ENCODE data around the gene CEMP1. TPM values are rescaled to one million over a fixed set of nuclear protein-coding genes. Genes with fewer than 3 reads are reported as not detected.
"Not testable (repeated sequence)": the region's sequence is repeated elsewhere in the genome, so short reads cannot be mapped to it uniquely, and the experiment has no call there.

The CEMP1 gene
- total RNA-seq, 2 donors from 2014 or later: not detected

- DNase-seq (ENCODE audit: low spot score); intact Hi-C loops (cut with DNase I): not testable (repeated sequence)
Observed at GRCh38 chr16:2539192-2539844, 8.1 kb upstream of the CEMP1 start.

DNA sequence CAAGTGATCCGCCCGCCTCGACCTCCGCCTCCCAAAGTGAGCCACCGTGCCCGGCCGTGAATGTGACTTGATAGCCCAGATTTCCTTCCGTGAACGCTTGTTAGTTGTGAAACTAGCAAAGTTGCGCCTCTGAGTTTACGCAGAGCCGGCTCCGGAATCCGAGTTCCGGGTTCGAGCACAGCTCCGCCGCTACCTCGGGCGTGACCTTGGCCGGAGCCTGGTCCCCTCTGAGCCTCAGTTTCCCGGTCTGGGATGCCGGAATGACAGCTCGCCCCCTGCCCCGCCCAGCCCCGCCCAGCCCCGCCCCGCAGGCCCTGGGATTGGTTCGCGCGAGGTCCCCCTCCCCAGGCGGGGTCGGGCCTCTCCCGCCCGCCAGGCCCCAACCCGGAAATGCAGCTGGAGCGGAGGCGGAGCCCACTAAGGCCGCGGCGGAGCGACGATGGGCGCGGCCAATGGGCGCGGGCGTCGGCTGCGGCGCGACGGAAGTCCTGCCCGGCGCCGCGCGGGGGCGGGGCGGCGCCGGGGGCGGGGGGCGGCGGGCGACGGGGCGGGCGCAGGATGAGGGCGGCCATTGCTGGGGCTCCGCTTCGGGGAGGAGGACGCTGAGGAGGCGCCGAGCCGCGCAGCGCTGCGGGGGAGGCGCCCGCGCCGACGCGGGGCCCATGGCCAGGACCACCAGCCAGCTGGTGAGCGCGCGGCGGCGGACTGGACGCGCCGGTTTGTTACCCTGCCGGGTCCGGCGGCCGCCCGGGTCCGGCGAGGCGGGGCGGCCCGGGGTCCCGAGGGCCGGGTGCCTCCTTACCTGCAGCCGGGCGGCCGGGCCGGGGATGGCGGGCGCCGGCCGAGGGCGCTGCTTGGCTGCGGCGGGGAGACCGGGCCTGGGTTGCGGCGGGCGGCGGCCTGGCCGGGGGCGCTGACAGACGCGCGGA is 6.5 kb upstream of the CEMP1 start, which contains the start of gene PDPK1:
Gene PDPK1, plus strand, starts transcription at position 571 of the 929 bp plus-strand sequence. Its CDS starts 92 bp downstream, at position 663.
- peak; percentile 98 for DNase-seq (ENCODE audit: low spot score)
- intact Hi-C loops (cut with DNase I): no loop called here

DNA sequence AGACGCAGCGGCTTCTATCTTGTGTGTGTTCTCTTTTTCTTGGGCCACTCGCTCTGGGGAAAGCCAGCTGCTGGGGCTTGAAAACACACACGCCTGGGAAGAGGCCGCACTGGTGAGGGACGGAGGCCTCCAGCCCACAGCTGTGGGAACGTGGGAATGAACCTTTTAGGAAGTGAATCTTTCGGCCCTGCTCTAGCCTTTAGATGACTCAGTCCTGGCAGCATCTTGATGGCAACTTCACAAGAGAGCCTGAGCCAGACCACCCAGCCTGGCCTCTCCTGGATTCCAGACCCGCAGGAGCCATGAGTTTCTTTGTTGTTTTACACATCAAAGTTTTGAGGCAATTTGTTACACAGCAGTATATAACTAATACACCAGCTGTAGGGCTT is 4.4 kb upstream of the CEMP1 start:
- intact Hi-C loops (cut with DNase I): no loop called here
- peak; percentile 86 for DNase-seq (ENCODE audit: low spot score)

DNA sequence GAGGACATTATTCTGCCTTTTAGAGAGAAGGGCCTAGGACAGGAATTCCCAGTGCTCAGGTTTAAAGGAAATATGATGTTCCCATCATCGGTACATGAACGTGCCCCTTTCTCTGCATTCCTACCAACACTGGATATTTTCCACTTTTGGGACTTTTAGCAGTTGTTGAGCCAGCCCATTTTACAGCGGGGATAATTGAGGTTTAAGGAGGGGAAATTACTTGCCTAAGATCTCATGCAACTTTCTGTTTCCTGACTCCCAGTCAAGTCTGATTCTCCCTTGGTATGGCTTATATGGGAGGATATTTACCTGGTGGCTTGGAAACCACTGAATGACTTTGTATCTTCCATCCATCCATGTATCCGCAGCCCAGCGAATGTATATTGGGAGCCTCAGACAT is 3.1 kb upstream of the CEMP1 start:
- DNase-seq (ENCODE audit: low spot score); intact Hi-C loops (cut with DNase I): not testable (repeated sequence)

- no peak for DNase-seq (ENCODE audit: low spot score)
- intact Hi-C loops (cut with DNase I): no loop called here
Observed at GRCh38 chr16:2533912-2534311, 2.7 kb upstream of the CEMP1 start.

- intact Hi-C loops (cut with DNase I): not testable (repeated sequence)
Observed at GRCh38 chr16:2533142-2533755, 2.0 kb upstream of the CEMP1 start.

GRCh38 chr16:2532494-2533141 is 1.4 kb upstream of the CEMP1 start:
- peak; percentile 86 for DNase-seq (ENCODE audit: low spot score)

More at GRCh38 chr16:2533142-2533755, 2.0 kb upstream of the CEMP1 start:
- DNase-seq (ENCODE audit: low spot score): not testable (repeated sequence)

GRCh38 chr16:2531696-2532493 is 687 bp upstream of the CEMP1 start:
- intact Hi-C loops (cut with DNase I): no loop called here
- DNase-seq (ENCODE audit: low spot score): peak; percentile 100

More at GRCh38 chr16:2532494-2533141, 1.4 kb upstream of the CEMP1 start:
- intact Hi-C loops (cut with DNase I): no loop called here

GRCh38 chr16:2530629-2531318 is 434 bp downstream of the CEMP1 start:
- intact Hi-C loops (cut with DNase I): no loop called here

DNA sequence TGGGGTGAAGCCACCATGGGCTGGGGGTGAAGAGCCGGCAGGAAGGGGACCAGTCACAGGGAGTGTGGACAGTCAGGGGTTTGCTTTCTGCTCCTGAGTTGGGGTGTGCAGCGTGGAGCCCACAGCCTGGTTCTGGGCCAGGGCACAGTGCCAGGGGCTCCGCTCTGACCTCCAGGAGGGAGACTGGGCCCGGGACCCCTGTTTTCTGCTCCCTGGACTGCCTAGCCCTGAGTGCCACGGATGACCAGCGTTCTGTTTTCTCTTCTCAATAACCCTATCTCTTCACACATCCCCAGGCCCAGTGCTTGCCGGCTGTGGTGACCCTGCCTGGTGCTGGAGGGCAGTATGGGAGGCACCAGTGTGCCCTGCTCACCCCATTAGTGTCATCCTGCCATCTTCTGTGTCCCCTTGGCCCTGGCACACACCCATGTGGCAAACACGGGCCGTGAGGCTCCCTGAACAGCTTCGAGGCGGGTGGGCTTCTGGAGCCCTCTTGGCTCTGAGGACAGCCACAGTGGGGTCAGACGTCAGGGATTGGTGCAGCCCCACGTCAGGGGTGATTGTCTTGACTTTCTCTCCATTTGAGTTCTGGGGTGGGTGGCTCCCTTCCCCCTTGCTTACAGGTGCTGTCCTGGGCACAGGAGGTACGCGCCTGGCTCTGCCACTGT is 1.1 kb downstream of the CEMP1 start:
- no peak for DNase-seq (ENCODE audit: low spot score)

More at GRCh38 chr16:2530629-2531318, 434 bp downstream of the CEMP1 start:
- DNase-seq (ENCODE audit: low spot score): no peak

GRCh38 chr16:2529061-2529931 is 1.9 kb downstream of the CEMP1 start:
- no peak for DNase-seq (ENCODE audit: low spot score)
- intact Hi-C loops (cut with DNase I): loop anchor here in 1 of 2 donors (10.0 kb wide), 1 partner anchor 324 kb away; the partner anchor contains the start of gene MLST8

More for the DNA sequence above, 1.1 kb downstream of the CEMP1 start:
- intact Hi-C loops (cut with DNase I): loop anchor here in 1 of 2 donors (10.0 kb wide), 1 partner anchor 325 kb away; the partner anchor contains the start of gene MLST8

DNA sequence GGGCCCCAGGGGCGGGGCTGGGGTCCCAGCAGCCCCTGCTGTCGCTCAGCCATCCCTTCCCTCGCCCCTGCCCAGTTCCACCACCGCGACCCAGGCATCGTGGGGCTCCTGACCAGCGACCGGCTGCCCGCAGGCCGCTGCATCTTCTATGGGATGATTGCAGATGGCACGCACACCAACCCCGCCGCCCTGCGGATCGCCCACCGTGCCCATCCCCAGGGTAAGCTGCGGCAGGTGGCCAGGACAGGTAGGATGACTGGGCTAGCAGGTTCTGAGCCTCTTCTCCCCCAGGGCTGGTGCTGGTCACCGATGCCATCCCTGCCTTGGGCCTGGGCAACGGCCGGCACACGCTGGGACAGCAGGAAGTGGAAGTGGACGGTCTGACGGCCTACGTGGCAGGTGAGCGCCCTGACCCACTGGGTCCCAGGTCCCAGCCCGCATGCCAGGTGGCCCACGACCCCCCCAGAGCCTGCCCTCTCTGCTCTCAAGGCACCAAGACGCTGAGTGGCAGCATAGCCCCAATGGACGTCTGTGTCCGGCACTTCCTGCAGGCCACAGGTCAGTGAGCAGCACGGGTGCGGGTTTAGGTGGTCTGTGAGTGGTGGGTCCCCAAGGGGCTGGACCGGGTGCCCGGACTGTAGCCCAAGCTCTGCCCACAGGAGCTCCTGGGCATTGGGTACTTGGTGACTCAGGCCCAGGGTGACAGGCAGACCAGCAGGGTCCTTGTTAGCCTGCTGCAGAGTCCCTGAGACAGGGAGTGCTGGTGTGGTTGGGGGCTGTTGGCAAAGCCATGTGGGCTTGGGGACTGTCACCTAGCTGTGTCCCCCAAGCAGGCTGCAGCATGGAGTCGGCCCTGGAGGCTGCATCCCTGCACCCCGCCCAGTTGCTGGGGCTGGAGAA is 2.8 kb downstream of the CEMP1 start:
- intact Hi-C loops (cut with DNase I): loop anchor here in 1 of 2 donors (10.0 kb wide), 1 partner anchor 324 kb away; the partner anchor contains the start of gene MLST8
- no peak for DNase-seq (ENCODE audit: low spot score)

DNA sequence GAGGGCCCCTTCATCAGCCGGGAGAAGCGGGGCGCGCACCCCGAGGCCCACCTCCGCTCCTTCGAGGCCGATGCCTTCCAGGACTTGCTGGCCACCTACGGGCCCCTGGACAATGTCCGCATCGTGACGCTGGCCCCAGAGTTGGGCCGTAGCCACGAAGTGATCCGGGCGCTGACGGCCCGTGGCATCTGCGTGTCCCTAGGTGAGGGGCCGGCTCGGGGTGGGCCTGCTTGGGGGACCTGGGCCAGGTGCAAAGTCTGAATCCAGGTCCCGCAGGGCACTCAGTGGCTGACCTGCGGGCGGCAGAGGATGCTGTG is 3.5 kb downstream of the CEMP1 start:
- no peak for DNase-seq (ENCODE audit: low spot score)
- intact Hi-C loops (cut with DNase I): loop anchor here in 1 of 2 donors (10.0 kb wide), 1 partner anchor 323 kb away; the partner anchor contains the start of gene MLST8

DNA sequence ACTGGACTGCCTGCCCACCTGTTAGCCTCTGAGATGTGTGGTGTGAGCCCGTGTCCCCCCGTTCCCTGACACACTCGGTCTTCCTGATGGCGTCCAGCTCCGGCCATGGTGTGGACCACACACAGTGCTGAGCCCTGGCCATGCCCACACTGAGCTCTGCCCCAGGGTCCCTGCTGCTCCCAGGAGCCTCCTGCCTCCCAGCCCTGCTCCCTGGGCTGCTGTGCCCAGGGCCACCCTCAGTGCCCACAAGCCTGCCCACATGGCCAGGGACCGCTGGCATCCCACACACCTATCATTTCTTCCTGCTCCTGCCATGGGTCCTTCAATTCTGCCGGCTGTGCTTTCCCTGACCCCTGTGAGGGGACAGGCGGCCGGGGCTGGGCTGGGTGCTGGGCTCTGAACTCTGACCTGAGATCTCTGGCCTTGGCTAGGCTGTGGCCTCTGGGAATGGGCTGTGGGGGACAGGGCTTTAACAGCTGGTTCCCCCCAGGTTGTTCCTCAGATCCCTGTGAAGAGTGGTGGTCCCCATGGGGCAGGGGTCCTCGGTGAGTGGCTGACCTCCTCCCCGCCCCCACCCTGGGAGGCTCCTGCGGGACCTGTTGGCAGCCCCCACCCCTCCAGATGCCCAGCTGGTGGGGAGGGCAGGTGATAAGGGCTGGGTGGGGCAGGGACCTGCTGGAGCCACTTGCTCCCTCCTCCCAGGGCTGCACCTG is 4.0 kb downstream of the CEMP1 start:
- intact Hi-C loops (cut with DNase I): loop anchor here in 1 of 2 donors (10.0 kb wide), 1 partner anchor 322 kb away; the partner anchor contains the start of gene MLST8
- no peak for DNase-seq (ENCODE audit: low spot score)

Data from posterior vena cava (tissue), 2 donors.